ENCODE measurements around the gene CBX7. TPM values are rescaled to one million over a fixed set of nuclear protein-coding genes. Genes with fewer than 3 reads are reported as not detected.

The CBX7 gene
- total RNA-seq, 2 experiments from 2014 or later, result 48.6 to 49.1 TPM

DNA sequence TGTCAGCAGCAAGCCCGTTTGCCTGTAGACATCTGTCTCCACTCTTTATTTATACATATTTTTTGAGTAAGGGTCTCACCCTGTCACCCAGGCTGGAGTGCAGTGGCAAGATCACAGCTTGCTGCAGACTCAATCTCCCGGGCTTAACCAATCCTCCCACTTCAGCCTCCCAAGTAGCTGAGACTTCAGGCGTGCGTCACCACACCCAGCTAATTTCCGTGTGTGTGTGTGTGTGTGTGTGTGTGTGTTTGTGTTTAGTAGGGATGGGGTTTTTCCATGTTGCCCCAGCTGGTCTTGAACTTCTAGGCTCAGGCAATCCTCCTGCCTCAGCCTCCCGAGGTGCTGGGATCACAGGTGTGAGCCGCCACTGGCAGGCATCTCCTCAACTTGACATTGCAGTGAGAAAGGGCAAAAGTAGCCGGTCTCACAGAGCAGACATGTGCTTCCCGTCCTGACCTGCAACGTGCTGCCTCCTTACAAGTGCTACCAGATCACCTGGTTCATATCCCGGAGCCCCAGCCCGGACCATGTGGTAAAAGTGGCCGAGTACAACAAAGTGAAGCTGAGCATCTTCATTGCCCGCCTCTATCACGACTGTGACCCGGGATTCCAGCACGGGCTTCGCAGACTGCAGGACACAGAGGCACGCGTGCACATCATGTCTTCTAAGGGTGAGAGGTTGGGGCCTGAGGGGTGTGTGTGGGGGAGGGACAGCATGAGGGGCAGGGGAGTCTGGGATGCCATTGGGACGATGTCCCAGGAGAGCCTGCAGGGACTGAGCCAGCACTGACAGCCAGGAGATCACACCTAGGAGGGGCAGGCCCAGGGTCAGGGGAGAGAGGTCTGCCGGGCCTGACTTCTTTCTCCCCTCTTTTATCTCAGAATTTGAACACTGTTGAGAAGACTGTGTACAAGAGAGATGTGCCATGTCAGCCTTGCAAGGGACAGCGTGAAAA, 61.1 kb downstream of the CBX7 start:
- DNase-seq (peak in 2 of 14 experiments; percentile 68 to 80), ATAC-seq (ENCODE audit: poor library complexity) (no peak)
- H3K27ac ChIP-seq (ENCODE audit: low read depth in 1 of 2, low read length in 2 of 2), result peak overlapping the region; percentile 85 to 95
- ChIA-PET POLR2A (interaction anchor here (1.5 kb wide), 1 partner anchor 11 kb away, joined by 5 read pairs; no protein-coding TSS in a partner anchor), CTCF (interaction anchor here (1.0 to 1.4 kb wide), 3 partner anchors 27 to 30 kb away, joined by 3 to 7 read pairs (median 3); no protein-coding TSS in a partner anchor)
- Mint-ChIP-seq H3K36me3 (ENCODE audit: low read depth) (peaks cover 19% of the 10 kb centered on the region), H3K27ac (peak overlapping the region; percentile 99), H3K27me3 (no peaks in the 10 kb centered on the region), H3K4me3 (peak overlapping the region; percentile 70), H3K9me3 (no peaks in the 10 kb centered on the region), H3K4me1 (ENCODE audit: low read depth) (peaks cover 85% of the 10 kb centered on the region)
- intact Hi-C loops (cut with DNase I, micrococcal nuclease), result no loop called here
- peaks cover 96% of the 10 kb centered on the region for H3K4me1 ChIP-seq (ENCODE audit: insufficient read depth, low read length)
- H3K36me3 ChIP-seq (ENCODE audit: insufficient read depth, low read length), result peaks cover 7% of the 10 kb centered on the region
- no peaks in the 10 kb centered on the region for H3K9me3 ChIP-seq (ENCODE audit: control insufficient read depth in 1 of 2, insufficient read depth in 1 of 2, low read length in 2 of 2)
- TF ChIP-seq, protein P1, sequence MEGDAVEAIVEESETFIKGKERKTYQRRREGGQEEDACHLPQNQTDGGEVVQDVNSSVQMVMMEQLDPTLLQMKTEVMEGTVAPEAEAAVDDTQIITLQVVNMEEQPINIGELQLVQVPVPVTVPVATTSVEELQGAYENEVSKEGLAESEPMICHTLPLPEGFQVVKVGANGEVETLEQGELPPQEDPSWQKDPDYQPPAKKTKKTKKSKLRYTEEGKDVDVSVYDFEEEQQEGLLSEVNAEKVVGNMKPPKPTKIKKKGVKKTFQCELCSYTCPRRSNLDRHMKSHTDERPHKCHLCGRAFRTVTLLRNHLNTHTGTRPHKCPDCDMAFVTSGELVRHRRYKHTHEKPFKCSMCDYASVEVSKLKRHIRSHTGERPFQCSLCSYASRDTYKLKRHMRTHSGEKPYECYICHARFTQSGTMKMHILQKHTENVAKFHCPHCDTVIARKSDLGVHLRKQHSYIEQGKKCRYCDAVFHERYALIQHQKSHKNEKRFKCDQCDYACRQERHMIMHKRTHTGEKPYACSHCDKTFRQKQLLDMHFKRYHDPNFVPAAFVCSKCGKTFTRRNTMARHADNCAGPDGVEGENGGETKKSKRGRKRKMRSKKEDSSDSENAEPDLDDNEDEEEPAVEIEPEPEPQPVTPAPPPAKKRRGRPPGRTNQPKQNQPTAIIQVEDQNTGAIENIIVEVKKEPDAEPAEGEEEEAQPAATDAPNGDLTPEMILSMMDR (IDR thresholded peaks at IDR 0.05), result no peak
- peak overlapping the region; percentile 29 for H3K4me3 ChIP-seq (ENCODE audit: low read length)
- no peaks in the 10 kb centered on the region for H3K27me3 ChIP-seq (ENCODE audit: control insufficient read depth in 1 of 2, insufficient read depth in 2 of 2, low read length in 2 of 2)

DNA sequence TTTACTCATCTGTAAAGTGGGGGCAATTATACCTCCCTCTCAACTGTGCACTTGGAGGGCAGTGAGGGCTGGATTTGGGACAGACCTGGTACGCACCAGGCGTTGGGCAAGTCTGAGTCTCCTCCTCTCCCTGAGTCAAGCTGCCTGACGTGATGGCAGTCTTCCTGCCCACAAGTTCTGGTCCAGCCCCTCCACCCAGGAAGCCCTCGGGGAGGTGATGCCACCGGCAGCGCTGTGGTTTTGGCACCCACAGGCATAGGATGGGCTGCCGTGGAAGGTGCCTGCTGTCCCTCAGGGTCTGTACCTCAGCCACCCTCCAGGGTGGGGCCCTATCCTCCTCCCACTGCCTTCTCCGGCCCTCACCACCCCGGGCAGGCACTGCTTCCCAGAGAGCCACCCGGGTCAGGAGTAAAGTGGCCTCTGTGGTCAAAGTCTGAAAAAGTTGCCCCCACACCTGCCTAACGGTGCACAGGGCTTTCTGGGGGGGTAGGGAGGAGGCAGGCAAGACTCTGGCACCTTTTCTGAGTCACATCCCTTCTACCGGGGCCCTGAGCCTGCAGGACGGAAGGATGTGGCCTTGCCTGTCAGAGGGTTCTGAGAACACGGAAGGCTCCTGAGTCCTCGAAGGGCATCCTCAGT, 61.9 kb downstream of the CBX7 start:
- Mint-ChIP-seq H3K9me3 (no peaks in the 10 kb centered on the region), H3K27me3 (no peaks in the 10 kb centered on the region), H3K4me1 (ENCODE audit: low read depth) (peaks cover 80% of the 10 kb centered on the region), H3K27ac (peak overlapping the region; percentile 99), H3K36me3 (ENCODE audit: low read depth) (peaks cover 23% of the 10 kb centered on the region), H3K4me3 (peak overlapping the region; percentile 39)
- TF ChIP-seq, protein P1 (IDR thresholded peaks at IDR 0.05), result no peak
- peak; percentile 79 for ATAC-seq (ENCODE audit: poor library complexity)
- Histone ChIP-seq H3K4me1 (ENCODE audit: insufficient read depth, low read length) (peaks cover 94% of the 10 kb centered on the region), H3K27me3 (ENCODE audit: control insufficient read depth in 1 of 2, insufficient read depth in 2 of 2, low read length in 2 of 2) (no peaks in the 10 kb centered on the region), H3K9me3 (ENCODE audit: control insufficient read depth in 1 of 2, insufficient read depth in 1 of 2, low read length in 2 of 2) (no peaks in the 10 kb centered on the region), H3K4me3 (ENCODE audit: low read length) (peak overlapping the region; percentile 29), H3K36me3 (ENCODE audit: insufficient read depth, low read length) (peaks cover 12% of the 10 kb centered on the region), H3K27ac (ENCODE audit: low read depth in 1 of 2, low read length in 2 of 2) (peak overlapping the region; percentile 85 to 95)
- intact Hi-C loops (cut with DNase I, micrococcal nuclease), result loop anchor here in 1 of 2 experiments (1.0 kb wide), 1 partner anchor 26 kb away; no protein-coding TSS in a partner anchor
- ChIA-PET POLR2A (interaction anchor here (0.6 to 2.7 kb wide), 4 partner anchors 13 to 1473 kb away, joined by 3 to 19 read pairs (median 4); partner anchors contain the start of genes APOBEC3G and CBX6), CTCF (interaction anchor here (1.0 to 1.4 kb wide), 2 partner anchors 27 to 31 kb away, joined by 3 to 7 read pairs; no protein-coding TSS in a partner anchor)
- DNase-seq, result peak; percentile 72 to 95 (median 84)

DNA sequence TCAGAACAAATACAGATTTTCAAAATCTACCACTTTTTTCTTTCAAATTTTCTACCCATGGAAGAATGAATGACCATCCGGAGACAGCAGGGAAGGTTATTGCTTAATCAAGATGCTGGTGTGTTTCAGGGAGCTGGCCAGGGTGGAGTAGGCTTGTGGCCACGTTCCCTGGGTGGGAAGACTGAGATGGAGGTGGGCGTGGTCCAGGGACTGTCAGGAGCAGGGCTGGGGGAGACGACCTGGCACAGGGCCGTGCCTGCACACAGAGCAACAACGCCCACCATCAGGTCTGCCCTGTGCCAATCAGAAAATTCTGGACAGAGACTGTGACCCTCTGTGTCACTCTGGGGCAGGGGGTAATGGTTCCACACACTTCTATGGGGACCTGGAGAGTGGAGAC, 62.6 kb downstream of the CBX7 start:
- DNase-seq, result peak in 1 of 14 experiments; percentile 2
- H3K36me3 Mint-ChIP-seq (ENCODE audit: low read depth), result peaks cover 27% of the 10 kb centered on the region
- peak overlapping the region; percentile 29 for H3K4me3 ChIP-seq (ENCODE audit: low read length)
- peaks cover 92% of the 10 kb centered on the region for H3K4me1 ChIP-seq (ENCODE audit: insufficient read depth, low read length)
- H3K27ac ChIP-seq (ENCODE audit: low read depth in 1 of 2, low read length in 2 of 2), result peak overlapping the region; percentile 85 to 95
- peaks cover 16% of the 10 kb centered on the region for H3K36me3 ChIP-seq (ENCODE audit: insufficient read depth, low read length)
- CTCF ChIA-PET, result interaction anchor here (1.0 kb wide), 1 partner anchor 32 kb away, joined by 3 read pairs; no protein-coding TSS in a partner anchor
- peak overlapping the region; percentile 99 for H3K27ac Mint-ChIP-seq
- ATAC-seq (ENCODE audit: poor library complexity), result no peak
- H3K4me1 Mint-ChIP-seq (ENCODE audit: low read depth), result peaks cover 74% of the 10 kb centered on the region
- no peaks in the 10 kb centered on the region for H3K9me3 ChIP-seq (ENCODE audit: control insufficient read depth in 1 of 2, insufficient read depth in 1 of 2, low read length in 2 of 2)
- peak overlapping the region; percentile 39 for H3K4me3 Mint-ChIP-seq
- POLR2A ChIA-PET, result interaction anchor here (1.0 to 2.7 kb wide), 3 partner anchors 13 to 218 kb away, joined by 3 to 19 read pairs (median 4); partner anchors contain the start of genes APOBEC3G and CBX6
- no peaks in the 10 kb centered on the region for H3K27me3 Mint-ChIP-seq
- H3K27me3 ChIP-seq (ENCODE audit: control insufficient read depth in 1 of 2, insufficient read depth in 2 of 2, low read length in 2 of 2), result no peaks in the 10 kb centered on the region
- intact Hi-C loops (cut with DNase I, micrococcal nuclease), result loop anchor here (1.0 to 5.0 kb wide), 2 partner anchors 26 to 48 kb away; partner anchors contain the start of gene APOBEC3F (in 1 of the 2)
- no peaks in the 10 kb centered on the region for H3K9me3 Mint-ChIP-seq
- TF ChIP-seq, protein P1 (IDR thresholded peaks at IDR 0.05), result no peak

Measured in CD4-positive, alpha-beta T cell (primary cell).